Naive thymus-derived CD8-positive, alpha-beta T cell (primary cell): ENCODE measurements around the gene RELL2. TPM values are rescaled to one million over a fixed set of nuclear protein-coding genes. Genes with fewer than 3 reads are reported as not detected.
"Not testable (repeated sequence)": the region's sequence is repeated elsewhere in the genome, so short reads cannot be mapped to it uniquely, and the experiment has no call there.

Experiments used
- ATAC-seq, 2 donors: fragments of 150-1000 bp; cut with Tn5 transposase in 1 of 2; sonication (Bioruptor Pico), chemical (Tn5 transposase) in 1 of 2; 1 replicate in 1 of 2; 2 replicates in 1 of 2; pipeline ENCODE4 v1.10.0; 2021; ENCODE audit warnings: mild to moderate bottlenecking in 2 of 2, moderate library complexity in 2 of 2
- POLR2A ChIA-PET: fragments of 350-600 bp; sonication (Branson Sonifier 250); formaldehyde crosslinking; loops from one replicate; lab custom pipeline; 2021; ENCODE audit warnings: antibody characterized with exemption; lab: Charles Lee
- DNase-seq, 10 donors: peaks; one replicate each; pipeline versions ENCODE4 v3.0.0 to v3.0.0-alpha.2; 2020 to 2022
- H3K27ac Mint-ChIP-seq, 10 donors: one replicate each; pipeline ENCODE4 v1.8.0; 2020 to 2022; ENCODE audit warnings: mild to moderate bottlenecking in 10 of 10, mixed read lengths in 10 of 10, moderate library complexity in 4 of 10, inconsistent platforms in 1 of 10
- H3K27me3 Mint-ChIP-seq, 5 donors: one replicate each; pipeline ENCODE4 v1.8.0; 2021 to 2022; ENCODE audit warnings: mixed read lengths in 5 of 5
- H3K36me3 Mint-ChIP-seq, 3 donors: one replicate each; pipeline ENCODE4 v1.8.0; 2020 to 2022; ENCODE audit warnings: mixed read lengths in 3 of 3, mild to moderate bottlenecking in 2 of 3, inconsistent platforms in 1 of 3
- H3K4me1 Mint-ChIP-seq, 4 donors: one replicate each; pipeline ENCODE4 v1.8.0; 2021 to 2022; ENCODE audit warnings: mixed read lengths in 4 of 4
- H3K4me3 Mint-ChIP-seq, 10 donors: one replicate each; pipeline ENCODE4 v1.8.0; 2020 to 2022; ENCODE audit warnings: mild to moderate bottlenecking in 10 of 10, mixed read lengths in 10 of 10, moderate library complexity in 6 of 10, inconsistent platforms in 1 of 10
- H3K9me3 Mint-ChIP-seq, 9 donors: one replicate each; pipeline ENCODE4 v1.8.0; 2020 to 2022; ENCODE audit warnings: mixed read lengths in 9 of 9, mild to moderate bottlenecking in 3 of 9, inconsistent platforms in 1 of 9, moderate library complexity in 1 of 9
- polyA plus RNA-seq, 3 donors: library from polyadenylated mRNA; unstranded; fragments of 300-500 nt; fragmentation: Illumina TruSeq; gene quantifications; one replicate each; pipeline ENCODE4 v1.2.3, GENCODE V29; 2021
- total RNA-seq, 8 experiments: library from RNA in 2 of 8; stranded (reverse) in 2 of 8; gene quantifications; one replicate each; pipeline ENCODE4 v1.2.3 and lab custom pipeline; 2021 to 2026

Gene RELL2
- total and polyA plus RNA-seq, 5 experiments from 2014 or later = 2.6 to 23.9 (median 3.9) TPM

GRCh38 chr5:141608557-141608956 lies 28.2 kb upstream of the RELL2 start:
- Mint-ChIP-seq H3K9me3 (no peaks in the 10 kb centered on the region), H3K4me3 (peak overlapping the region; percentile 1 to 79 (median 66)), H3K27me3 (no peaks in the 10 kb centered on the region), H3K27ac (peak overlapping the region; percentile 78 to 95 (median 90)), H3K36me3 (peaks cover 0 to 15% (median 2%) of the 10 kb centered on the region in 3 donors), H3K4me1 (peaks cover 29 to 98% (median 87%) of the 10 kb centered on the region in 4 donors)
- POLR2A ChIA-PET = interaction anchor here (0.7 to 5.3 kb wide), 4 partner anchors 9 to 75 kb away, joined by 3 to 70 read pairs (median 4); partner anchors contain the start of gene DIAPH1
- DNase-seq (peak in 1 of 10 donors; percentile 24), ATAC-seq (no peak)

DNA sequence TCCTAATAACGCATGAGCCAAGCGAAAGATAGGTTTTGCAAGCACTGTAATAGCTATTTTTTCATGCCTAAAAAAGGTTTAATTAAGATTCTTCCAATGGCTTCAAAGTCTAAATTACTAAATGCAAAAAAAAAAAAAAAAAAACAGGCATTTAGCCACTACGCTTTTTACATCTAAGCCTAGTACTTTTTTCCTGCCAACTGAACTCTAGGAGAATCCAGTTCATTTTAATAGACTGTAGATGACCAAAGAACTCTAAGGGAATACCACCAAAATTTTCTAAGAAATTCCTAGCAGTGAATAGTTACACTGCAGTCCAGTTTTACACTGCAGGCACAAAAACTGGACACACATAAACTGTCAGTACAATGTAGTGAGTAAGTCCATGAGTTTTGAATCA lies 27.8 kb upstream of the RELL2 start:
- peaks cover 0 to 15% (median 2%) of the 10 kb centered on the region in 3 donors for H3K36me3 Mint-ChIP-seq
- H3K9me3 Mint-ChIP-seq = no peaks in the 10 kb centered on the region
- H3K4me1 Mint-ChIP-seq = peaks cover 29 to 98% (median 86%) of the 10 kb centered on the region in 4 donors
- POLR2A ChIA-PET = interaction anchor here (0.7 to 5.3 kb wide), 5 partner anchors 9 to 74 kb away, joined by 3 to 70 read pairs (median 4); partner anchors contain the start of gene DIAPH1
- H3K27me3 Mint-ChIP-seq = no peaks in the 10 kb centered on the region
- H3K4me3 Mint-ChIP-seq = peak overlapping the region in 7 of 10 donors; percentile 4 to 79 (median 66)
- H3K27ac Mint-ChIP-seq = peak overlapping the region in 9 of 10 donors; percentile 29 to 95 (median 90)
- DNase-seq (no peak), ATAC-seq (no peak)

DNA sequence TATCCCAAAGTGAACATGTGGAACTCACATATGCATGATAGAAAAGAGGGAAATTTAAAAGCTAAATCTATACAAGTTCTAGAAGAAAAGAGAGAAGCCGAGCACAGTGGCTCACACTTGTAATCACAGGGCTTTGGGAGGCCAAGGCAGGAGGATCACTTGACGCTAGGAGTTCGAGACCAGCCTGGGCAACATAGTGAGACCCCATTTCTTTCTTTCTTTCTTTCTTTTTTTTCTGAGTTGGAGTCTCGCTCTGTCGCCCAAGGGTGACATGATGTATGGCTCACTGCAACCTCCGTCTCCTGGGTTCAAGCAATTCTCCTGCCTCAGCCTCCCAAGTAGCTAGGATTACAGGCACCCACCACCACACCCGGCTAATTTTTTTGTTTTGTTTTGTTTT lies 26.9 kb upstream of the RELL2 start:
- H3K9me3 Mint-ChIP-seq, DNase-seq, ATAC-seq, H3K27me3 Mint-ChIP-seq: not testable (repeated sequence)
- Mint-ChIP-seq H3K4me1 (peaks cover 26 to 98% (median 85%) of the 10 kb centered on the region in 4 donors), H3K27ac (peak overlapping the region; percentile 29 to 95 (median 90)), H3K4me3 (peak overlapping the region in 9 of 10 donors; percentile 15 to 79 (median 57)), H3K36me3 (peaks cover 0 to 15% (median 2%) of the 10 kb centered on the region in 3 donors)
- POLR2A ChIA-PET = interaction anchor here (0.6 to 5.3 kb wide), 3 partner anchors 8 to 60 kb away, joined by 3 to 70 read pairs (median 4); partner anchors contain the start of gene DIAPH1

DNA sequence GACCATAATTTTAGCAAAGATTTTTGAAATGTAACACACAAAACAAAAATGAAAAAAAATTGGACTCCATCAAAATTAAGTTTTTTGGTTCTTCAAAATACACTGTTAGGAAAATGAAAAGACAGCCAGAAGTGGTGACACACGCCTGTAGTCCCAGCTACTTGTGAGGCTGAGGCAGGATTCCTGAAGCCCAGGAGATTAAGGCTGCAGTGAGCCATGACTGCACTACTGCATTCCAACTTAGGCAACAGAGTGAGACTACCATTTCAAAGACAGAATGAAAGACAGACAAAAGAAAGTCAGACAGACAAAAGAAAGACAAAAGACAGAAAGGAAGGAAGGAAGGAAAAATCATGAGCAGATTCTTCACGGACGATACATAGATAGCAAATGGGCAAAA lies 25.5 kb upstream of the RELL2 start:
- Mint-ChIP-seq H3K9me3 (no peaks in the 10 kb centered on the region), H3K27me3 (no peaks in the 10 kb centered on the region), H3K4me1 (peaks cover 30 to 97% (median 85%) of the 10 kb centered on the region in 4 donors), H3K4me3 (peak overlapping the region; percentile 12 to 80 (median 61)), H3K36me3 (peaks cover 0 to 17% (median 2%) of the 10 kb centered on the region in 3 donors), H3K27ac (peak overlapping the region; percentile 25 to 95 (median 89))
- no peak for ATAC-seq
- POLR2A ChIA-PET = interaction anchor here (0.7 kb wide), 1 partner anchor 1234 kb away, joined by 3 read pairs; no protein-coding TSS in a partner anchor
- no peak for DNase-seq

GRCh38 chr5:141613344-141613743 lies 23.5 kb upstream of the RELL2 start:
- H3K27me3 Mint-ChIP-seq = no peaks in the 10 kb centered on the region
- POLR2A ChIA-PET = interaction anchor here (1.4 to 5.2 kb wide), 2 partner anchors 7 to 11 kb away, joined by 4 to 42 read pairs; no protein-coding TSS in a partner anchor

GRCh38 chr5:141615991-141616720 lies 20.6 kb upstream of the RELL2 start:
- Mint-ChIP-seq H3K9me3 (no peaks in the 10 kb centered on the region), H3K27me3 (no peaks in the 10 kb centered on the region), H3K4me1 (peaks cover 33 to 71% (median 62%) of the 10 kb centered on the region in 4 donors), H3K36me3 (peaks cover 0 to 18% (median 2%) of the 10 kb centered on the region in 3 donors), H3K27ac (peak overlapping the region; percentile 76 to 97 (median 94)), H3K4me3 (peak overlapping the region; percentile 94 to 100 (median 98))
- ATAC-seq (no peak), DNase-seq (no peak)
- POLR2A ChIA-PET = interaction anchor here (2.0 to 5.6 kb wide), 5 partner anchors 9 to 23 kb away, joined by 6 to 98 read pairs (median 42); partner anchors contain the start of genes HDAC3 and RELL2

More at GRCh38 chr5:141613344-141613743, 23.5 kb upstream of the RELL2 start:
- ATAC-seq = no peak
- Mint-ChIP-seq H3K4me1 (peaks cover 40 to 91% (median 82%) of the 10 kb centered on the region in 4 donors), H3K4me3 (peak overlapping the region in 9 of 10 donors; percentile 11 to 72 (median 51)), H3K36me3 (peaks cover 0 to 17% (median 2%) of the 10 kb centered on the region in 3 donors), H3K9me3 (no peaks in the 10 kb centered on the region), H3K27ac (peak overlapping the region in 9 of 10 donors; percentile 12 to 95 (median 58))
- DNase-seq = no peak

- Mint-ChIP-seq H3K27me3 (no peaks in the 10 kb centered on the region), H3K36me3 (peaks cover 1 to 23% (median 7%) of the 10 kb centered on the region in 3 donors), H3K4me1 (peaks cover 34 to 63% (median 55%) of the 10 kb centered on the region in 4 donors), H3K4me3 (peak overlapping the region; percentile 94 to 100 (median 98)), H3K9me3 (no peaks in the 10 kb centered on the region), H3K27ac (peak overlapping the region; percentile 94 to 99 (median 96))
- POLR2A ChIA-PET = interaction anchor here (2.0 to 5.6 kb wide), 7 partner anchors 10 to 306 kb away, joined by 5 to 98 read pairs (median 36); partner anchors contain the start of genes DELE1, FCHSD1, HDAC3 and RELL2
- no peak for ATAC-seq
- DNase-seq = no peak
Measured at GRCh38 chr5:141617128-141617527, 19.7 kb upstream of the RELL2 start.

GRCh38 chr5:141617682-141618029 lies 19.1 kb upstream of the RELL2 start:
- no peaks in the 10 kb centered on the region for H3K9me3 Mint-ChIP-seq
- H3K4me3 Mint-ChIP-seq = peak overlapping the region; percentile 94 to 100 (median 98)
- DNase-seq (peak in 2 of 10 donors; percentile 26 to 30), ATAC-seq (no peak)
- H3K27ac Mint-ChIP-seq = peak overlapping the region; percentile 94 to 99 (median 96)
- H3K36me3 Mint-ChIP-seq = peaks cover 0 to 27% (median 7%) of the 10 kb centered on the region in 3 donors
- POLR2A ChIA-PET = interaction anchor here (2.0 to 5.6 kb wide), 7 partner anchors 10 to 306 kb away, joined by 5 to 98 read pairs (median 36); partner anchors contain the start of genes DELE1, FCHSD1, HDAC3 and RELL2
- no peaks in the 10 kb centered on the region for H3K27me3 Mint-ChIP-seq
- peaks cover 34 to 60% (median 50%) of the 10 kb centered on the region in 4 donors for H3K4me1 Mint-ChIP-seq

- POLR2A ChIA-PET = interaction anchor here (1.4 to 5.6 kb wide), 15 partner anchors 11 to 1216 kb away, joined by 3 to 98 read pairs (median 8); partner anchors contain the start of genes DELE1, FCHSD1, HDAC3 and RELL2
- Mint-ChIP-seq H3K27me3 (no peaks in the 10 kb centered on the region), H3K27ac (peak overlapping the region; percentile 94 to 99 (median 96)), H3K4me3 (peak overlapping the region; percentile 94 to 100 (median 98)), H3K4me1 (peaks cover 32 to 59% (median 49%) of the 10 kb centered on the region in 4 donors), H3K36me3 (peaks cover 0 to 26% (median 10%) of the 10 kb centered on the region in 3 donors), H3K9me3 (no peaks in the 10 kb centered on the region)
- peak; percentile 43 to 52 for ATAC-seq
- DNase-seq = peak; percentile 21 to 71 (median 46)
Measured at GRCh38 chr5:141618030-141618803, 18.6 kb upstream of the RELL2 start.

- DNase-seq (peak; percentile 92 to 99 (median 97)), ATAC-seq (peak; percentile 89 to 91)
- Mint-ChIP-seq H3K36me3 (peaks cover 2 to 32% (median 13%) of the 10 kb centered on the region in 3 donors), H3K27me3 (no peaks in the 10 kb centered on the region), H3K27ac (peak within 1 kb of the TSS; percentile 94 to 99 (median 96)), H3K4me1 (peaks cover 32 to 56% (median 46%) of the 10 kb centered on the region in 4 donors), H3K4me3 (peak within 1 kb of the TSS; percentile 94 to 100 (median 98)), H3K9me3 (no peaks in the 10 kb centered on the region)
- POLR2A ChIA-PET = interaction anchor here (1.0 to 5.6 kb wide), 17 partner anchors 10 to 1216 kb away, joined by 3 to 98 read pairs (median 7); partner anchors contain the start of genes DELE1, FCHSD1, HDAC3 and RELL2
Measured at GRCh38 chr5:141618804-141619554, 17.8 kb upstream of the RELL2 start, which contains the start of gene DIAPH1. DIAPH1 (minus strand) TSS chr5:141619000; CDS start chr5:141618914, 86 bp downstream.
